ENCODE measurements around the gene NEDD4L.
A peak's percentile ranks its signal among the peaks of the same experiment; 100 is the strongest.

GRCh38 chr18:58398648-58399398 is 354.8 kb downstream of the NEDD4L start:
- TF ChIP-seq CTCF (IDR thresholded peaks at IDR 0.05; ENCODE audit: low read depth, low read length, missing input control) (no peak), ATF3 (IDR thresholded peaks at IDR 0.05) (peak; percentile 36), TAF1 (conservative IDR thresholded peaks at IDR 0.05) (peak; percentile 67), JUND (IDR thresholded peaks at IDR 0.05) (peak in 1 of 2 donors; percentile 1), HNF4A (conservative IDR thresholded peaks at IDR 0.05) (peak; percentile 74 to 84), GABPA (IDR thresholded peaks at IDR 0.05 in 1 of 2, conservative IDR thresholded peaks at IDR 0.05 in 1 of 2) (no peak), MAX (IDR thresholded peaks at IDR 0.05) (no peak), RAD21 (IDR thresholded peaks at IDR 0.05) (peak; percentile 16 to 56), FOXA1 (IDR thresholded peaks at IDR 0.05) (no peak), REST (IDR thresholded peaks at IDR 0.05) (peak; percentile 33), ZBTB33 (IDR thresholded peaks at IDR 0.05) (no peak), SP1 (IDR thresholded peaks at IDR 0.05) (peak; percentile 75), NR2F2 (IDR thresholded peaks at IDR 0.05) (no peak)

Measured in liver (tissue), 3 donors.